HEK293T (cell line): Measurements from ENCODE around the gene FKBP9.

Experiments used
- CTCF ChIA-PET: fragments of 350-600 bp; formaldehyde crosslinking; extraction: SDS; loops from one replicate; lab custom pipeline; 2021; ENCODE audit warnings: antibody characterized with exemption, inconsistent platforms; lab: Yijun Ruan, JAX
- POLR2A ChIA-PET: fragments of 350-600 bp; formaldehyde crosslinking; extraction: SDS; loops from one replicate; lab custom pipeline; 2020; ENCODE audit warnings: antibody characterized with exemption, inconsistent platforms; lab: Yijun Ruan, JAX
- DNase-seq: peaks from one replicate; pipeline ENCODE4 v3.0.0; 2012; ENCODE audit warnings: mixed read lengths; ENCODE audit errors: extremely low spot score
- ARNT ChIP-seq: fragments of 450-650 bp; IDR thresholded peaks from 2 replicates; pipeline ENCODE4 v1.6.1; 2017; ENCODE audit warnings: mild to moderate bottlenecking
- BHLHE40 ChIP-seq: fragments of 450-650 bp; IDR thresholded peaks from 2 replicates; pipeline ENCODE4 v1.6.1; 2016; ENCODE audit warnings: mild to moderate bottlenecking, moderate library complexity, borderline replicate concordance
- ELF4 ChIP-seq: fragments of 450-650 bp; IDR thresholded peaks from 2 replicates; pipeline ENCODE4 v1.6.1; 2017; ENCODE audit warnings: antibody characterized with exemption
- FOXA1 ChIP-seq: fragments of 450-650 bp; IDR thresholded peaks from 2 replicates; pipeline ENCODE4 v1.6.1; 2016; ENCODE audit warnings: mild to moderate bottlenecking
- FOXK2 ChIP-seq: fragments of 450-650 bp; IDR thresholded peaks from 2 replicates; pipeline ENCODE4 v1.6.1; 2016; ENCODE audit warnings: mild to moderate bottlenecking
- FOXM1 ChIP-seq: fragments of 450-650 bp; IDR thresholded peaks from 2 replicates; pipeline ENCODE4 v1.6.1; 2017; ENCODE audit warnings: mild to moderate bottlenecking, borderline replicate concordance
- HDGF ChIP-seq: fragments of 450-650 bp; IDR thresholded peaks from 2 replicates; pipeline ENCODE4 v1.6.1; 2017; ENCODE audit warnings: antibody characterized with exemption, borderline replicate concordance
- L3MBTL2 ChIP-seq: fragments of 450-650 bp; conservative IDR thresholded peaks from 2 replicates; pipeline ENCODE4 v1.6.1; 2016; ENCODE audit warnings: mild to moderate bottlenecking
- LEF1 ChIP-seq: fragments of 450-650 bp; IDR thresholded peaks from 2 replicates; pipeline ENCODE4 v1.6.1; 2017; ENCODE audit warnings: mild to moderate bottlenecking, borderline replicate concordance
- NFRKB ChIP-seq: fragments of 450-650 bp; IDR thresholded peaks from 2 replicates; pipeline ENCODE4 v1.6.1; 2016; ENCODE audit warnings: mild to moderate bottlenecking, moderate library complexity
- SP1 ChIP-seq: fragments of 450-650 bp; IDR thresholded peaks from 2 replicates; pipeline ENCODE4 v1.6.1; 2017
- SUZ12 ChIP-seq: fragments of 450-650 bp; IDR thresholded peaks from 2 replicates; pipeline ENCODE4 v1.6.1; 2016; ENCODE audit warnings: mild to moderate bottlenecking
- TARDBP ChIP-seq: fragments of 450-650 bp; IDR thresholded peaks from 2 replicates; pipeline ENCODE4 v1.6.1; 2016
- ZNF384 ChIP-seq: fragments of 450-650 bp; IDR thresholded peaks from 2 replicates; pipeline ENCODE4 v1.6.1; 2016
- TF ChIP-seq, protein P1 (sequence below): fragments of 450-650 bp; IDR thresholded peaks from 2 replicates; pipeline ENCODE4 v1.6.1; 2016

FKBP9 gene

DNA sequence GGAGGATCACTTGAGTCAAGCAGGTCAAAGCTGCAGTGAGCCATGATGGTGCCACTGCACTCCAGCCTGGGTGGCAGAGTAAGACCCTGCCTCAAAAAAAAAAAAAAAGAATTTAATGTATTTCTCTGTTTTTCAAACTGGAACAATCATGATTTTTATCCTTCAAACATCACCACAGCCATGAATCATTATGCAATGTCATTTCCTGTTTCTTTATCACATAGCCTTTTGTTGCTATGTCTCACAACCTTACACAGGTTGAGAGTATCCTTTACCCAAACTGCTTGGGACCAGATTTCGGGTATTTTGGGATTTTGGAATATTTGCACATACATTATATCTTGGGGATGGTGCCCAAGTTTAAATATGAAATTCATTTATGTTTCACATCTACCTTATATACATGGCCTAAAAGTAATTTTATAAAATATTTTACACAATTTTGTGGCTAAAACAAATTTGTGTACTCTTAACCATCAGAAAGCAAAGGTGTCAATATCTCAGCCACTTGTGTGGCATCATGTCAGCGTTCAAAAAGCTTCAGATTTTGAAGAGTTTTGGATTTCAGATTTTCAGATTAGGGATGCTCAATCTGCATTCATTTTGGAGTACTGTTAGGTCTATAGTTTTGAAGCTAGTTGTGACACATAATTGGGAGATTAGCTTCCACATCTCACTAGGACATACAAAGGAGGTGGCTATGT lies 97.2 kb downstream of the FKBP9 start:
- TF ChIP-seq FOXM1 (no peak), TARDBP (no peak), SUZ12 (no peak), NFRKB (no peak), HDGF (no peak), ARNT (no peak), ZNF384 (no peak), FOXK2 (no peak), ELF4 (no peak), LEF1 (no peak), BHLHE40 (no peak)
- TF ChIP-seq, protein P1, sequence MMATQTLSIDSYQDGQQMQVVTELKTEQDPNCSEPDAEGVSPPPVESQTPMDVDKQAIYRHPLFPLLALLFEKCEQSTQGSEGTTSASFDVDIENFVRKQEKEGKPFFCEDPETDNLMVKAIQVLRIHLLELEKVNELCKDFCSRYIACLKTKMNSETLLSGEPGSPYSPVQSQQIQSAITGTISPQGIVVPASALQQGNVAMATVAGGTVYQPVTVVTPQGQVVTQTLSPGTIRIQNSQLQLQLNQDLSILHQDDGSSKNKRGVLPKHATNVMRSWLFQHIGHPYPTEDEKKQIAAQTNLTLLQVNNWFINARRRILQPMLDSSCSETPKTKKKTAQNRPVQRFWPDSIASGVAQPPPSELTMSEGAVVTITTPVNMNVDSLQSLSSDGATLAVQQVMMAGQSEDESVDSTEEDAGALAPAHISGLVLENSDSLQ, result no peak
- no peak for DNase-seq
- POLR2A ChIA-PET, result interaction anchor here (2.5 kb wide), 1 partner anchor 8 kb away, joined by 15 read pairs; the partner anchor contains the start of gene NT5C3A
- CTCF ChIA-PET, result no interaction called here

DNA sequence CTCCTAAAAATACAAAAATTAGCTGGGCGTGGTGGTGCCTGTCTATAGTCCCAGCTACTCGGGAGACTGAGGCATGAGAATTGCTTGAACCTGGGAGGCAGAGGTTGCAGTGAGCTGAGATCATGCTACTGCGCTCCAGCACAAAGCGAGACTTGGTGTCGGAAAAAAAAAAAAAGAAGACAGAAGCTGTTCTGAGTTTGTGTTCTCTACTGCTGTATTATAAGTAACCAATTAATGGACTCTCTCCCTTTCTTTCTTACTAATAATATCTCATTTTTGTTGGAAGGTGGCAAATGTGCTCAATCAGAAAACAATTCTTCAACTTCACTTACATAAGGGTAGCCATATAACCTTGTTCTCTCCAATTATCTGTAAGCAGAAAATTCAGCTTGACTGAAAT lies 97.9 kb downstream of the FKBP9 start:
- CTCF ChIA-PET, result no interaction called here
- POLR2A ChIA-PET, result no interaction called here
- DNase-seq, result no peak
- TF ChIP-seq, protein P1, result no peak
- no peak for TF ChIP-seq FOXA1
- TF ChIP-seq TARDBP, result no peak
- no peak for TF ChIP-seq LEF1
- TF ChIP-seq FOXM1, result no peak
- TF ChIP-seq ZNF384, result no peak
- TF ChIP-seq HDGF, result no peak
- no peak for TF ChIP-seq SUZ12
- no peak for TF ChIP-seq SP1
- no peak for TF ChIP-seq ELF4
- no peak for TF ChIP-seq ARNT
- no peak for TF ChIP-seq BHLHE40
- no peak for TF ChIP-seq L3MBTL2
